Epithelial cell of prostate (primary cell): ENCODE results near the gene PEX7.
"Not testable (repeated sequence)": the region's sequence is repeated elsewhere in the genome, so short reads cannot be mapped to it uniquely, and the experiment has no call there.

Source experiments
- DNase-seq: peaks from one replicate; pipeline ENCODE4 v3.0.0-alpha.2; 2011; ENCODE audit warnings: low read depth, low spot score
- H3K27ac ChIP-seq: fragments of 450-650 bp; 2 replicates; pipeline ENCODE4 v1.5.1; 2017; ENCODE audit warnings: mild to moderate bottlenecking

Gene PEX7

DNA sequence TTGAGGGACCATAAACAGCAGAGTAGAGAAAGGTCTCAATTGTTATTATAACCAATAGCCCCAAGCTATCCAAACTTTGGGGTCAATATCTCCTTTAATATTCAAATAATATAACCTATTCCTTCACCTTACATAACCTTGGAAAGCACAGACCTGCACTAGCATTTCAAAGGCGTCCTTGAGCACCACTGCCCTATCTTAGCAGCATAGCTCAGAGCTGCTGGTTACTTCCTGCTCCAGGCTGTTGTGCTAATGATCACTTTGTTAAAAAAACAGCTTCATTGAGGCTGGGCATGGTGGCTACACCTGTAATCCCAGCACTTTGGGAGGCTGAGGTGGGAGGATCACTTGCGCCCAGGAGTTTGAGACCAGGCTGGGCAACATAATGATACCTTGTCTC, 110.2 kb downstream of the PEX7 start:
- no peak overlapping the region for H3K27ac ChIP-seq
- DNase-seq, result no peak

DNA sequence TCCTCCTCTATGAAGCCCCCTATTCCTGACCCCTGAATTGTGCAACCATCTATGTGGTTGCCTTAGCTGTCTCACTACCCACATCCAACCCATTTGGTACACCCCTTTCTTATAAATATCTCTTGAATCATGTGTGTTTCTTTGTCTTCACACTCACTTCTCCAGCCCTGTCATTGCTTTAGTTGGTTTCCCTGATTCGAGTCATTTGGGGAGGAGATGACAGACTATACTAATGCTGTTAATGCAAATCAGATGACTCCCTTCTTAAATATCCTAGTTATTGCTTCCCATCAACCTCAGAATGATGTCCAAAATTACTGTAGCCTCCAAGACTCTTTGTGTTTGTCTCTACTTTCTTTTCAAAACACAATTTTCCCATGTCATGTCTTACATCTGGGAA, 122.7 kb downstream of the PEX7 start:
- no peak overlapping the region for H3K27ac ChIP-seq
- no peak for DNase-seq

DNA sequence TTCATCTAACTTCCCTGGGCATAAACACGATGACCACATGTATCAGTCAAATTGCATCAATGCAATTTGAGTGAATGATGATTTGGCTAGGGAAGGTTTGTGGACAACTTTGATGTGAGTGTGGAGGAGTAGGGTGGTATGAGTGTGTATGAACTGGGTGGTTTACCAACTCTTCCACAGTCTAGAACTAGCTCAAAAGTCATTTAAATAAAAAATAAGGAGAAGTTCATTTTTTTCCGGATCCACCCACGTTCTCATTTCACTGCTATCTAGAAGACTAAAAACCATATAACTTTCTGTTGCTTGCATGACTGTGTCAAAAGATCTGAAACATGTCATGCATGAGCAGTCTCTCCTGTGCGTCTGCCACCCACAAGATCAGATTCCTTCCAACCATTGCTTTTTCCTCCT, 123.3 kb downstream of the PEX7 start:
- DNase-seq, result no peak
- no peak overlapping the region for H3K27ac ChIP-seq

DNA sequence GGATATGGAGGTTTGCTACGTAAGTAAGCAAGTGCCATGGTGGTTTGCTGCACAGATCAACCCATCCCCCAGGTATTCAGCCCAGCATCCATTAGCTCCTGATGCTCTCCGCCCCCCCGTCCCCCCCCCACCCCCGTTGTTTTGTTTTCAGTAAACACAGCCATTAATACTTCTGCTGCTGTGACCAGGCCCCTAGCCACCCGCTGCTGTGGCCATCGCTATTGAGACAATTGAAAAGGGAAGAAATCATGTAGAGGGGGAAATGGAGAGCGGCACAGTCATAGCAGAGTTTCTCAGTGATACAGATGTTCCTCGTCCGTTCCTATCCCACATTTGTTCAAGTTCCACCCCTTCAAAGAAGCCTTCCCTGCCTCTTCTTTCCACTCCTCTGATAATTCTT, 124.6 kb downstream of the PEX7 start:
- no peak for DNase-seq
- H3K27ac ChIP-seq, result no peak overlapping the region

DNA sequence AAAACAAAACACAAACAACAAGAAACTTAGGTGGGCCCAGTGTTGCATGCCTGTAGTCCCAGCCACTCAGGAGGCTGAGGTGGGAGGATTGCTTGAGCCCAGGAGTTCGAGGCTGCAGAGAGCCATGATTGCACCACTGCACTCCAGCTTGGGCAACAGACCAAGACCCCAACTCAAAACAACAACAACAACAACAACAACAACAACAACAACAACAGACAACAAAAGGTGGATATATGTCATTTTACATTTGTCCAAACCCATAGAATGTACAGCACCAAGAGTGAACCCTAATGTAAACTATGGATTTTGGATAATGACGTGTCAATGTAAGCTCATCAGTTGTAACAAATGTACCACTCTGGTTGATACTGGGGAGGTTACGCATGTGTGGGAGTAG, 127.6 kb downstream of the PEX7 start:
- not testable (repeated sequence) for H3K27ac ChIP-seq, DNase-seq

DNA sequence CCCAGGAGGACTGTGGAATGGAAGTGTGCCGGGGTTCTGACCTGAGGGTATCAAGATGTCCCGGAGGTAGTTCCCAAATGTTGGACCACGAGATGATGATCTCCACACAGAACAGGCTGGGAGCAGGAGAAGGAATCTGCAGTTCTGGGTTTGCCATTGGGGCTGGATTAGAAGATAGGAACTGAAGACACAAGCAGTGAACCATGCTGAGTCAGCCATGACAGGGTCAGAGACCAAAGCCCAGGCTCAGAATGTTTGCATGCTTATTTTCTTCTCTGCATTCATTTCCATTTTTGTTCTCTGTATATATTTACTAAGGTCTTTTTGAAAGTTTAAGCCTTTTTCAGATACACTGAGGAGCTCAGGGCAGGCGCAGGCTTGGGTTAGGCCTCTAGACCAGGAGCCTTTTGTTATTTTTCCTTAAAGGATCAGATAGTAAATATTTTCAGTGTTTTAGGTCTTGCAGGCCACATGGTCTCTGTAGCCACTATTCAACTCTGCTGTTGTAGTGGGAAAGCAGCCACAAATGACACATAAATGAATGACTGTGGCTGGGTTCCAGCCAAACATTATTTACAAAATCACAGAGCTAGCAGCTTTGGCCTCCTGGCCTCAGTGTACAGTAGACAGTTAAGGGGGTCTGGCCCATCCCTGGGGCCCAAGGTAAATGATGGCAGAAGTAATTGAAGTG, 128.2 kb downstream of the PEX7 start:
- DNase-seq, result no peak
- no peak overlapping the region for H3K27ac ChIP-seq

DNA sequence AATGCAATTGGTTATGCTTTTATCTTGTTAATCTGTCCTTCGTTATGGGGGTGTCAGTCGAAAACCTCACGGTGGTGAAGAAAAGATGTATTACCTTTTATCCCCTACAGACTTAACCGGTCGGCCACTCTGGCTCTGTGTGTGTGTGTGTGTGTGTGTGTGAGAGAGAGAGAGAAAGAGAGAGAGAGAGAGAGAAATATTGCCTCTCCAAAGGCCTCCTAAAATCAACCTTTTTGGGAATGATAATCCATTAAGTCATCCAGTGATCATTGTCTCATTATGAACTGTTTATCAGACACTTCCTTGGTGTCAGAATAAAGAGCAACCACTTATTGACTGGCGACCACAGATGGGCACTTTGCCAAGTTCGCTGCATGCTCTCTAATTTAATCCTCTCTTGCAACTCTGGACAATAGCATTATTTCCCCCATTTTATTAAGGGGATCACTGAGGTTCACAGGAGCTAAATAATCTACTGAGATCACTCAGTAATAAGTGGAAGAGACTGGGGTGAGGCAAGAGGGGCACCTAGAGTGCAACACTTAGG, 130.4 kb downstream of the PEX7 start:
- no peak overlapping the region for H3K27ac ChIP-seq
- no peak for DNase-seq

DNA sequence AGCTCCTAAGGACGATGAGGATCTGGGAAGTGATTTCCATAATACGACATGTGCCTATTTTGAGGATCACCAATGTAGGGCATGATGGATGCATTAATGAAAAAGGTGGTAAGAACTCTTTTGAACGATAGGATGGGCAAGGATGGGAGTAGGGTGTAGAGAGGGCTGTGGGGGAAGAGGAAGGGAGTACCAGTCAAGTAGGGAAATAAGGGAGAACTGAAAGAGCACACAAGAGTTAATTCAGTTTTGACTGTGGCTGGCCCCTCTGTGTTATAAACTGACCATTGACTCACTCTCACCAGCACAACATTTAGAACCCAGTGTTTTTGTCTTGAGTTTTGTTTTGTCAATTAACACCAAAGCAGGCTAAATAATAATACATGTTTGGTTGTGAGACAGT, 132.7 kb downstream of the PEX7 start:
- DNase-seq, result no peak
- H3K27ac ChIP-seq, result no peak overlapping the region

DNA sequence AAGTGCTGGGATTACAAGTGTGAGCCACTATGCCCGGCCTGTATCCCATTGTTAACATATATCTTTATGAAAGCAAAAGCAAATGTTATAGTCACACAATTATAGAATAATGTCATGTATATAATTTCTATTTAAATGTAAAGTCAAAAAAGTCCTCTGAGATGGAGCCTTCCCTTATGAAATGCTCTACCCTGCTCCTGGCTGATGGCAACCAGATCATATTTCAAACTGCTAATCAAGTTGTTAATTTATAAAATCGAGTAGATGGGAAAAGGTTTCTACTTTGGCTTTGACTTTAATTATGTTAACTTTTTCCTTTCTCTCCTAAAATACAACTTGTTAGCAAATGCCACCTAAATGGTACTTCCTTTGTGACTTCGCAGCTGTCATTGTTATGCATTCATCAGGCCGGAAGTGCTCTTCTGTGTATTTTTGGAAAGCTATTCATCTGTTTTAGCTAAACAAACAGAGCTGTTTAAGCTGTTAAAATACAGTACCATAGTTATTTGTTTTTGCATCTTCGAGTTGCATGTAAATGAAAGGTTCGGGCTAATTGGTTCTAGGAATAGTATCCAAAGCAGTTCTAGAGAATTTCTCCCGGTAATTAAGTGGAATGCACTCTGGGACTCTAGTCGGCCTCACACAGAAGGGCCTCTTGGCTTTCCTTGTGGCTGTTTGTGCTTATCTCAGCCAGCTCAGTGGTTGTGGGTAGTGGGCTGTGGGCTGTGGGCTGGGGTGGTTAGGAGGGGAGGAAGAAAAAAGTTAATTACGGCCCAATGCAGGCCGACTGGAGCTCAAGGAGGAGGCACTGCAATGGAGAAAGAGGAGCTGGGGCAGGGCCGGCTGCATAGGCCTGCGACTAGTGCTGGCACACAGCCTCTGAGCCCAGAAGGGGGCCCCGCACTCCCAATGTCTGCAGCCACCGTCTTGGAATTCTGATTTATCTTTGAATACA, 134.5 kb downstream of the PEX7 start:
- DNase-seq, result no peak

DNA sequence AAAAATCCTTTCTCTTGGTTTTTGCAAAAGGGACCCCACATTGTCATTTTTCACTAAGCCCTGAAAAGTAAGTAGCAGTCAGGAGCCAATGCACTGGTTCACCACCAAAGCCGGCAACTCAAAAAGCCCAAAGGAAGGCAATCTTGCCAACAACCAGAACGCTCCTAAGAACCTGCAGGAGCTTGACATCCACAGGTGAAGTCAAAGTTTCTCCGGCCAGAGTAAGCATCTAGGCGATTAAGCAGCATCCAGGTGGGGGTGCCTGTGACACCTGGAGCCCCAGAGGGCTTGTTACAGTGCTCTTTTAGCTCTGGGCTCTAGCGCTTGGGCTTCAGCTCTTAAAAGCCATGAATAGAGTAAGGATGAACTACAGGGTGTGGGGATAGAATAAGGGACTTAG, 135.8 kb downstream of the PEX7 start:
- DNase-seq, result no peak

More for the DNA sequence above, 134.5 kb downstream of the PEX7 start:
- H3K27ac ChIP-seq, result no peak overlapping the region

DNA sequence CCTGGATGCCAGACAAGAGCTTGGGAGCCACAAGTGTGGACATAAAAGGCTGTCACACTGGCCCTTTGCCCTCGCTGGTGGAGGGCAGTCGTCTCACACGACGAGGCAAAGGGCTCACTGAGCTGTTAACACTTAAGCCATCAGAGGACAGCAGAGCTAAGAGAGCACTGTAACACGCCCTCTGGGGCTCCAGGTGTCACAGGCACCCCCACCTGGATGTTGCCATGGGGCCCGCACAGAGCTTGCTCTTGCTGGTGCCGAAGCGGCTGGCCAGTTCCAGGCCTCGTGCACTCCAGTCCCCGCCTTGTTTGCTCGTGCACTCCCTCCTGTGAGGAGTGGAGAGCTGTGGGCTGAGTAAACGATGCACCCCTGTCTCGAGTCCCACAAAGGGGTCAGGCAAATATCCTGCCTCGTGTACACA, 137.1 kb downstream of the PEX7 start:
- H3K27ac ChIP-seq, result no peak overlapping the region
- no peak for DNase-seq

More for the DNA sequence above, 135.8 kb downstream of the PEX7 start:
- no peak overlapping the region for H3K27ac ChIP-seq

DNA sequence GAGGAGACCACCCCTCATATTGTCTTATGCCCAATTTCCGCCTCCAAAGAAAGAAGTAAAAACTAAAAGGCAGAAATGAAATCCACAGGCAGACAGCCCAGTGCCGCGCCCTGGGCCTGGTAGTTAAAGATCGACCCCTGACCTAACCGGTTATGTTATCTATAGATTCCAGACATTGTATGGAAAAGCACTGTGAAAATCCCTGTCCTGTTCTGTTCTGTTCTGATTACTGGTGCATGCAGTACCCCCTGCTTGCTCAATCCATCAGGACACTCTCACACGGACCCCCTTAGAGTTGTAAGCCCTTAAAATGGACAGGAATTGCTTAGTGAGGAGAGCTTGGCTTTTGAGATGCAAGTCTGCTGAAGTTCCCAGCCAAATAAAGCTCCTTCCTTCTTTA, 137.5 kb downstream of the PEX7 start:
- not testable (repeated sequence) for DNase-seq, H3K27ac ChIP-seq

DNA sequence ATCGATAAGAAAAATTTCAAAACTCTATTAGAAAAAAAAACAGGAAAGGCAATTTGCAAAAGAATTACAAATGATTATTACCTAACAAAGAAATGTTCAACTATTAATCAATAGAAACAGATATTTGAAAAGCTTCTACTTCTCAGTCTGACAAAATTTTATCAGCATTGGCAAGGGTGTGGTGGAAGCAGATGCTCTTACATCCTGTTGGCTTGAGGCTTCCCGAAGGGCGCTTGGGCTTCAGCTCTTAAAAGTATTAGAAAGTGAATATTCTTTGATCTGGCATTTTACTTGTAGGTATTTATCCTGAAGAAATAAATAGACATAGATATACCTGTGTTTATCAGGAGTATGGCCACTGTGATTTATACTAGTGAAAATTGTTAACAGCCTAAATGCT, 138.4 kb downstream of the PEX7 start:
- no peak for DNase-seq
- no peak overlapping the region for H3K27ac ChIP-seq

DNA sequence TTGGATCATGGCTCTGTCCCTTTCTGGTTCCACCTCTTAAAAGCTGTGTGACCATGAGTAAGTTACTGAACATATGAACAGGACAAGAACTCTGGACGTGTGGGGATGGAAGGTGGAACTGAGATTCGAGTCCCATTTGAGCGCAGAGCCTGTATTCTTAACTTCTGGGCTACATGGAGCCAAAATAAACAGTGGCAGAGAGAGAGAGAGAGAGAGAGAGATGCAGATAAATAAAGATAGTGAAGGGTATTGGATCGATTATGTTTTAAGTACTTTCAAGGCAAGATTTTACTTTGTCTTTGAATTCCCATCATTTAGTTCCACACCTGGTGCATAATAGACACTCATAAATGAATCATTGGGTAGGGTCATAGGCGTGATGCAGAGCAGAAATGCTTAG, 139.5 kb downstream of the PEX7 start:
- no peak for DNase-seq
- no peak overlapping the region for H3K27ac ChIP-seq

DNA sequence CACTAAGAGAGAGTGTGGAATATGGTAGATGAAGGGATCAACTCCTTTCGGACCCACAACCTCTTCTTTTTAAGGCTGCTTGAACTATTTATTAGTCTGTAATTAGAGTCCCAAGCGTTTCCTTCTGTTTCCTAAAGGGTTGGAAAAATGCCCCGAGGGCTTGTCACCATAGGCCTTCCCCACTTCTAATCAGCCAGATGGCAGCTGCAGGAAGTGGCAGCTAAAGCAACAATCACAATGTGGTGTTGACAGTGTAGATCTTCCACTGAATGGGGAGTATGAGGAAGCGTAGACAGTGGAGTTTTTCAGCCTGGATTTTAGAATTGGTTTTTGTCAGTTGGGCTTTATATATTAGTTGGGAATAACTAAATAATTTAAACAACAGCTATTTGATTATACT, 140.3 kb downstream of the PEX7 start:
- no peak overlapping the region for H3K27ac ChIP-seq
- DNase-seq, result no peak

DNA sequence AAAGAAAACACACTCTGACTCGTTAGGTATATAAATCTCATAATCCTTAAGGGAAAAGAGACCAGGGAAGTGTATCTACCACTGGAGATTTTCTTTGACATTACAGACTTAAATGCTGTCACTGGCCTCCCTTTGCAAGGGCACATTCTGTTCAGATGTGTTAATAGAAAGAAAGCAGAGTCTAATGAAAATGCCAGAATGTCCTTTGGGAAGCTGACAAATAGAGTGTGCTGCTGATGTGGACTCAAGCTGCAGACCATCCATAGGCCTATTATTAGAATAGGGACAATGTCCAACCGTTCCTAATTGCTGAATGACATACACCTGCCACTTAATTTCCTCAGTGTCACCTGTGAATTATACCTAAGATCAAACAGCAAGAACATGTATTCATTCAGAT, 140.9 kb downstream of the PEX7 start:
- no peak overlapping the region for H3K27ac ChIP-seq
- DNase-seq, result no peak
